Mononuclear cell (primary cell): Measurements from ENCODE around the gene PTPRG. TPM values are rescaled to one million over a fixed set of nuclear protein-coding genes. Genes with fewer than 3 reads are reported as not detected.

Experiments
- H3K27me3 ChIP-seq: 2 replicates; pipeline ENCODE4 v1.6.0; 2011; ENCODE audit warnings: low read length, control low read depth; ENCODE audit not compliant: insufficient read depth
- H3K4me1 ChIP-seq: 2 replicates; pipeline ENCODE4 v1.5.1; 2011; ENCODE audit warnings: mild to moderate bottlenecking, low read length, control low read depth; ENCODE audit not compliant: insufficient read depth
- H3K4me3 ChIP-seq: 2 replicates; pipeline ENCODE4 v1.5.1; 2011; ENCODE audit warnings: mild to moderate bottlenecking, low read length, moderate library complexity
- H3K9me3 ChIP-seq: 2 replicates; pipeline ENCODE4 v1.5.1; 2011; ENCODE audit warnings: low read depth, mild to moderate bottlenecking, control low read depth, low read length
- total RNA-seq: library from RNA; depleted of rRNA; stranded (reverse); fragments of >200 nt; gene quantifications from one replicate; pipeline ENCODE4 v1.2.3, GENCODE V29; 2012

PTPRG gene
- total RNA-seq, 1 donor: 0.42 TPM

- H3K9me3 ChIP-seq: no peaks in the 10 kb centered on the region
- no peak overlapping the region for H3K4me3 ChIP-seq
- no peaks in the 10 kb centered on the region for H3K27me3 ChIP-seq
- no peaks in the 10 kb centered on the region for H3K4me1 ChIP-seq
Observed at GRCh38 chr3:62070891-62071290, 509.5 kb downstream of the PTPRG start.

- H3K9me3 ChIP-seq: no peaks in the 10 kb centered on the region
- H3K4me3 ChIP-seq: no peak overlapping the region
- no peaks in the 10 kb centered on the region for H3K4me1 ChIP-seq
- no peaks in the 10 kb centered on the region for H3K27me3 ChIP-seq
Observed at GRCh38 chr3:62073038-62073437, 511.7 kb downstream of the PTPRG start.

GRCh38 chr3:62084558-62084957 lies 523.2 kb downstream of the PTPRG start:
- H3K4me1 ChIP-seq: no peaks in the 10 kb centered on the region
- no peaks in the 10 kb centered on the region for H3K27me3 ChIP-seq
- no peak overlapping the region for H3K4me3 ChIP-seq
- H3K9me3 ChIP-seq: no peaks in the 10 kb centered on the region

GRCh38 chr3:62088472-62089104 lies 527.2 kb downstream of the PTPRG start:
- H3K4me3 ChIP-seq: no peak overlapping the region
- no peaks in the 10 kb centered on the region for H3K27me3 ChIP-seq
- H3K9me3 ChIP-seq: no peaks in the 10 kb centered on the region
- H3K4me1 ChIP-seq: no peaks in the 10 kb centered on the region

- Histone ChIP-seq H3K4me3 (no peak overlapping the region), H3K4me1 (no peaks in the 10 kb centered on the region), H3K27me3 (no peaks in the 10 kb centered on the region), H3K9me3 (no peaks in the 10 kb centered on the region)
Observed at GRCh38 chr3:62090066-62090465, 528.7 kb downstream of the PTPRG start.

- Histone ChIP-seq H3K4me1 (no peaks in the 10 kb centered on the region), H3K27me3 (no peaks in the 10 kb centered on the region), H3K4me3 (no peak overlapping the region), H3K9me3 (no peaks in the 10 kb centered on the region)
Observed at GRCh38 chr3:62090519-62090918, 529.1 kb downstream of the PTPRG start.

GRCh38 chr3:62093025-62093424 lies 531.7 kb downstream of the PTPRG start:
- no peaks in the 10 kb centered on the region for H3K9me3 ChIP-seq

GRCh38 chr3:62094461-62094860 lies 533.1 kb downstream of the PTPRG start:
- H3K9me3 ChIP-seq: no peaks in the 10 kb centered on the region
- H3K27me3 ChIP-seq: no peaks in the 10 kb centered on the region
- no peak overlapping the region for H3K4me3 ChIP-seq
- H3K4me1 ChIP-seq: no peaks in the 10 kb centered on the region

More at GRCh38 chr3:62093025-62093424, 531.7 kb downstream of the PTPRG start:
- Histone ChIP-seq H3K27me3 (no peaks in the 10 kb centered on the region), H3K4me3 (no peak overlapping the region), H3K4me1 (no peaks in the 10 kb centered on the region)

GRCh38 chr3:62095080-62095479 lies 533.7 kb downstream of the PTPRG start:
- H3K4me3 ChIP-seq: no peak overlapping the region
- H3K9me3 ChIP-seq: no peaks in the 10 kb centered on the region
- H3K4me1 ChIP-seq: no peaks in the 10 kb centered on the region
- no peaks in the 10 kb centered on the region for H3K27me3 ChIP-seq

GRCh38 chr3:62095756-62096155 lies 534.4 kb downstream of the PTPRG start:
- H3K4me3 ChIP-seq: no peak overlapping the region
- no peaks in the 10 kb centered on the region for H3K9me3 ChIP-seq
- H3K27me3 ChIP-seq: no peaks in the 10 kb centered on the region
- H3K4me1 ChIP-seq: no peaks in the 10 kb centered on the region

- no peak overlapping the region for H3K4me3 ChIP-seq
- no peaks in the 10 kb centered on the region for H3K27me3 ChIP-seq
- no peaks in the 10 kb centered on the region for H3K4me1 ChIP-seq
- no peaks in the 10 kb centered on the region for H3K9me3 ChIP-seq
Observed at GRCh38 chr3:62096521-62096920, 535.1 kb downstream of the PTPRG start.

GRCh38 chr3:62097121-62097520 lies 535.8 kb downstream of the PTPRG start:
- no peaks in the 10 kb centered on the region for H3K9me3 ChIP-seq
- no peak overlapping the region for H3K4me3 ChIP-seq
- H3K4me1 ChIP-seq: no peaks in the 10 kb centered on the region
- no peaks in the 10 kb centered on the region for H3K27me3 ChIP-seq

GRCh38 chr3:62098646-62099365 lies 537.4 kb downstream of the PTPRG start:
- Histone ChIP-seq H3K4me3 (no peak overlapping the region), H3K9me3 (no peaks in the 10 kb centered on the region), H3K27me3 (no peaks in the 10 kb centered on the region), H3K4me1 (no peaks in the 10 kb centered on the region)

GRCh38 chr3:62100282-62100989 lies 539.1 kb downstream of the PTPRG start:
- H3K9me3 ChIP-seq: no peaks in the 10 kb centered on the region
- H3K4me3 ChIP-seq: no peak overlapping the region
- no peaks in the 10 kb centered on the region for H3K4me1 ChIP-seq
- no peaks in the 10 kb centered on the region for H3K27me3 ChIP-seq

GRCh38 chr3:62101488-62101887 lies 540.1 kb downstream of the PTPRG start:
- Histone ChIP-seq H3K9me3 (no peaks in the 10 kb centered on the region), H3K4me1 (no peaks in the 10 kb centered on the region), H3K27me3 (no peaks in the 10 kb centered on the region), H3K4me3 (no peak overlapping the region)
